Activated naive CD4-positive, alpha-beta T cell treated with anti-CD3 and anti-CD28 coated beads, Interleukin-2, amount 50 U/mL, for 24 hours (primary cell): ENCODE measurements around the gene UBC.
"Not testable (repeated sequence)": the region's sequence is repeated elsewhere in the genome, so short reads cannot be mapped to it uniquely, and the experiment has no call there.

ENCODE experiments used
- H3K27ac Mint-ChIP-seq: one replicate; pipeline ENCODE4 v1.8.0; 2021; ENCODE audit warnings: mild to moderate bottlenecking, mixed read lengths
- H3K27me3 Mint-ChIP-seq: one replicate; pipeline ENCODE4 v1.8.0; 2021; ENCODE audit warnings: mixed read lengths
- H3K36me3 Mint-ChIP-seq: one replicate; pipeline ENCODE4 v1.8.0; 2021; ENCODE audit warnings: mixed read lengths
- H3K4me1 Mint-ChIP-seq: one replicate; pipeline ENCODE4 v1.8.0; 2021; ENCODE audit warnings: mixed read lengths
- H3K4me3 Mint-ChIP-seq: one replicate; pipeline ENCODE4 v1.8.0; 2021; ENCODE audit warnings: mild to moderate bottlenecking, mixed read lengths
- H3K9me3 Mint-ChIP-seq: one replicate; pipeline ENCODE4 v1.8.0; 2021; ENCODE audit warnings: mixed read lengths

UBC gene

DNA sequence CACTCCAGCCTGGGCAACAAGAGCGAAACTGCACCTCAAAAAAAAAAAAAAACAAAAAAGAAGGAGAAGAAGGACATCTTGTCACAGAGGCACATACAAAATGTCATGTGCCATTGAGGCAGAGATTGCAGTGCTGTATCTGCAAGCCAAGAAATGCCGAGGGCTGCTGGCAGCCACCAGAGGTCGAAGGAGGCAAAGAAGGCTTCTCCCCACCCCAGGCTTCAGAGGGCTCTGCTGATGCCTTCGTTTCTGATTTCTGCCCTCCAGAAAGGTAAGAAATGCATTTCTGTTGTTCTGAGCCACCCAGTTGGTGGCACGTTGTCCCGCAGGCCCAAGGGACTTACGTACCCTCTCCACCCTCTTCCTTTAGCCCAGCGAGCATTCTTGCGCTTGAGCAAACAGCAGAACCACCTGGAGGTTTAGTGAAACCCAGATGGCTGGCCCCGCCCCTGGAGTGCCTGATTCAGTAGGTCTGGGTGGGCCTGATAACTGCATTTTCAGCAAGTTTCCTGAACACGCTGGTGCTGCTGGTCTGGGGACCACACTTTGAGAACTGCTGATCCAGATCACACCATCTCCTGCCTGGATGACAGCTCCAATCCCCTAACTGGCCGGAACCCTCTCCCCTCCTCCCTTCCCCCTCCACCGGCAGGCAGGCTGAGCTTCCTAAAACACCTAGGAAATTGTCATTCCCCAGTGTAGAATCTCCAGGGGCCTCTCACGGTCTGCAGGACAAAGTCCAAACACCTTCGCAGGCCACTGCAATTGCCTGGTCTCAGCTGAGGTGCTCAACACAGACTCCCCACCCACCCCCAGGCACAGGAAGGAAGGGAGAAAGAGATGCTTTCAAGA, 29.6 kb downstream of the UBC start:
- Mint-ChIP-seq H3K4me1 (peaks cover 9% of the 10 kb centered on the region), H3K27me3 (no peaks in the 10 kb centered on the region), H3K27ac (no peak overlapping the region), H3K9me3 (no peaks in the 10 kb centered on the region), H3K4me3 (no peak overlapping the region), H3K36me3 (no peaks in the 10 kb centered on the region)

- Mint-ChIP-seq H3K27me3 (no peaks in the 10 kb centered on the region), H3K4me3 (no peak overlapping the region), H3K9me3 (no peaks in the 10 kb centered on the region), H3K4me1 (peaks cover 9% of the 10 kb centered on the region), H3K27ac (no peak overlapping the region), H3K36me3 (no peaks in the 10 kb centered on the region)
These were observed 31.0 kb downstream of the UBC start for GRCh38 chr12:124883263-124884130.

DNA sequence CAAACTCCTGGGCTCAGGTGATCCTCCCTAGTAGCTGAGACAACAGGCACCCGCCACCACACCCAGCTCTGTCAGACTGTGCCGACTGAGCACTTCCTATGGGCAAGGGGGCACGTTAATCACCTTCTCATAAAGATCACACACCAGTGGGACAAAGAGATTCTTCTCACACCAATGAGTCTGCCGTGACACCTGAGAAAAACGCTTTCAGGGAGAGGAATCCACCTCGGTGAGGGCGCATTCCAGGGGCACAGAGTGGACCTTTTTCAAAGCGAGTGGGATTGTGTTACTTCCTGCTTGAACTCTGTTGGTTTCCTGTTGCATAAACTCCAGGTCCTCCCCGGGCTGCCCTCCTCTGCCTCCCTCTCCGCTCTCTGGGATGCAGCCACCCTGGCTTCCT, 33.3 kb downstream of the UBC start:
- H3K36me3 Mint-ChIP-seq = no peaks in the 10 kb centered on the region
- no peak overlapping the region for H3K4me3 Mint-ChIP-seq
- peaks cover 9% of the 10 kb centered on the region for H3K4me1 Mint-ChIP-seq
- no peak overlapping the region for H3K27ac Mint-ChIP-seq
- no peaks in the 10 kb centered on the region for H3K9me3 Mint-ChIP-seq
- H3K27me3 Mint-ChIP-seq = no peaks in the 10 kb centered on the region

DNA sequence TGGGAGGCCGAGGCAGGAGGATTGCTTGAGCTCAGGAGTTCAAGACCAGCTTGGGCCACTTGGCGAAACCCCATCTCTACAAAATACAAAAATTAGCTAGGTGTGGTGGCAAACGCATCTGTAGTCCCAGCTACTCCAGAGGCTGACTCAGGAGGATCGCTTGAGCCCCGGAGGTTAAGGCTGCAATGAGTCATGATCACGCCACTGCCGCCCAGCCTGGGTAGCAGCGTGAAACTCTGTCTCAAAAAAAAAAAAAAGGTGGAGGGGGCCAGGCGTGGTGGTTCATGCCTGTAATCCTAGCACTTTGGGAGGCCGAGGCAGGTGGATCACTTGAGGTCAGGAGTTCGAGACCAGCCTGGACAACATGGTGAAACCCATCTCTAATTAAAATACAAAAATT, 34.1 kb downstream of the UBC start:
- not testable (repeated sequence) for H3K4me3 Mint-ChIP-seq, H3K27ac Mint-ChIP-seq, H3K9me3 Mint-ChIP-seq, H3K36me3 Mint-ChIP-seq, H3K27me3 Mint-ChIP-seq, H3K4me1 Mint-ChIP-seq

DNA sequence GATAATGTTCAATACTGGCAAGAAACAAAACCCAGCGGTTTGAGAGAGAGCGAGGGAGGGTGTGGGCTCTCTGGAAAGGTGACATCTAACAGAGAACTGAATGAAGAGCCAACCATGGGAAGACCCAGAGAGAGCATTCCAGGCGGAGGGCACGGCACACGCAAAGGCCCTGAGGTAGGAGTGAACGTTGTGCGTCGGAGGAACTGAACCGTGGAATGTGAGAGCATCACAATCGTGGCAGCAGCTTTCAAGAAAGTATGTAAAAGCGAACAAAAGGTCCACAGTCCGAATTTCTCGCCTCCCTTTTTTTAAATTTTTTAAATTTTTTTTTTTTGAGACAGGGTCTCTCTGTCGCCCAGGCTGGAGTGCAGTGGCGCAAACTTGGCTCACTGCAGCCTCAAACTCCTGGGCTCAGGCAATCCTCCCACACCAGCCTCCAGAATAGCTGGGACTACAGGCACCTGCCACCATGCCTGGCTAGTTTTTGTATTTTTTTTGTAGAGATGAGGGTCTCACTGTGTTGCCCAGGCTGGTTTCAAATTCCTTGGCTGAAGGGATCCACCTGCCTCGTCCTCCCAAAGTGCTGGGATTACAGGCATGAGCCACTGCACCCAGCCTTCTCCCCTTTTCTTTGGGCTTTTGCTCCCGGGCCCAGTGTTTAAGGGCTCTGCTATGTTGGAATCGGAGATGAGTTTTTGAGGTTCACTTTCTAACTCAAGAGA, 35.5 kb downstream of the UBC start:
- H3K9me3 Mint-ChIP-seq = no peaks in the 10 kb centered on the region
- H3K27ac Mint-ChIP-seq = peak overlapping the region; percentile 32
- H3K4me3 Mint-ChIP-seq = no peak overlapping the region
- peaks cover 9% of the 10 kb centered on the region for H3K4me1 Mint-ChIP-seq
- H3K36me3 Mint-ChIP-seq = no peaks in the 10 kb centered on the region
- H3K27me3 Mint-ChIP-seq = no peaks in the 10 kb centered on the region

DNA sequence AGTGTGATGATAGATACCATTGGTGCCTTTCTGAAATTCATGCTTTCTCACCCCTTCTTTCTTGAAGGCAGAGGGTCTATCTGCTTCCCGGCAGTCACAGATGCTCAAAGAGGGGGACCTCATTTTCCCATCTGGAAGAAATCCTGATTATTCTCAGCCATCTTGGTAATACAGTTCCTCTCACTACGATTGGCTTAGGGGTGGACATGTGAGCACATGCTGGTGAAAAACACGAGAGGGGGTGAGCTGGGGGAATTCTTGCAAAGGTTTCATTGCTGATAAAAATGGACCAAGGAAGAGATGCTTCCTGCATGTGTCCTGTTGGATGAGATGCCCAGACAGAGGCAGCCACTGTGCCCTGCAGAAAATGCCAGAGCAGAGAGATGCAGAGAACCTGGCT, 37.0 kb downstream of the UBC start:
- no peak overlapping the region for H3K4me3 Mint-ChIP-seq
- H3K9me3 Mint-ChIP-seq = no peaks in the 10 kb centered on the region
- H3K36me3 Mint-ChIP-seq = no peaks in the 10 kb centered on the region
- H3K4me1 Mint-ChIP-seq = peaks cover 4% of the 10 kb centered on the region
- H3K27ac Mint-ChIP-seq = no peak overlapping the region
- no peaks in the 10 kb centered on the region for H3K27me3 Mint-ChIP-seq

- Mint-ChIP-seq H3K36me3 (no peaks in the 10 kb centered on the region), H3K9me3 (no peaks in the 10 kb centered on the region), H3K4me1 (no peaks in the 10 kb centered on the region), H3K4me3 (no peak overlapping the region), H3K27ac (no peak overlapping the region), H3K27me3 (no peaks in the 10 kb centered on the region)
These were observed 38.3 kb downstream of the UBC start for GRCh38 chr12:124876171-124876570.

GRCh38 chr12:124875803-124876132, 38.7 kb downstream of the UBC start:
- Mint-ChIP-seq H3K4me1 (no peaks in the 10 kb centered on the region), H3K27ac (no peak overlapping the region), H3K9me3 (no peaks in the 10 kb centered on the region), H3K27me3 (no peaks in the 10 kb centered on the region), H3K4me3 (no peak overlapping the region), H3K36me3 (no peaks in the 10 kb centered on the region)

GRCh38 chr12:124874988-124875802, 39.3 kb downstream of the UBC start:
- no peaks in the 10 kb centered on the region for H3K27me3 Mint-ChIP-seq
- H3K4me1 Mint-ChIP-seq = no peaks in the 10 kb centered on the region
- no peak overlapping the region for H3K27ac Mint-ChIP-seq
- no peak overlapping the region for H3K4me3 Mint-ChIP-seq
- no peaks in the 10 kb centered on the region for H3K36me3 Mint-ChIP-seq
- no peaks in the 10 kb centered on the region for H3K9me3 Mint-ChIP-seq

DNA sequence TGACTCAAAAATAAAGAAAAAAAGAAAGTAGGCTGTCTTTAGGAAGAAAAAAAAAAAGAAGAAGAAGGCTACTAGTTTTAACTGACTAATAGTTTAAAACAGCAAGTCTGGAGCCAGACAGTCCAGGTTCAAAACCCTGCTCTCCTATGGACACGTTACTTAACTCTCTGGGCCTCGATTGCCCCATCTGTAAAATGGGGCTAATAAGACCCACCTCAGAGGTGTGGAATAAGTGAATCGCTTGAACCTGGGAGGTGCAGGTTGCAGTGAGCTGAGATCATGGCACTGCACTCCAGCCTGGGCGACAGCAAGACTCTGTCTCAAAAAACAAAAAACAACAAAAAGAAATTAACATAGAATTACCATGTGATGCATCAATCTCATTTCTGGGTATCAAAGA, 40.3 kb downstream of the UBC start:
- no peaks in the 10 kb centered on the region for H3K9me3 Mint-ChIP-seq

DNA sequence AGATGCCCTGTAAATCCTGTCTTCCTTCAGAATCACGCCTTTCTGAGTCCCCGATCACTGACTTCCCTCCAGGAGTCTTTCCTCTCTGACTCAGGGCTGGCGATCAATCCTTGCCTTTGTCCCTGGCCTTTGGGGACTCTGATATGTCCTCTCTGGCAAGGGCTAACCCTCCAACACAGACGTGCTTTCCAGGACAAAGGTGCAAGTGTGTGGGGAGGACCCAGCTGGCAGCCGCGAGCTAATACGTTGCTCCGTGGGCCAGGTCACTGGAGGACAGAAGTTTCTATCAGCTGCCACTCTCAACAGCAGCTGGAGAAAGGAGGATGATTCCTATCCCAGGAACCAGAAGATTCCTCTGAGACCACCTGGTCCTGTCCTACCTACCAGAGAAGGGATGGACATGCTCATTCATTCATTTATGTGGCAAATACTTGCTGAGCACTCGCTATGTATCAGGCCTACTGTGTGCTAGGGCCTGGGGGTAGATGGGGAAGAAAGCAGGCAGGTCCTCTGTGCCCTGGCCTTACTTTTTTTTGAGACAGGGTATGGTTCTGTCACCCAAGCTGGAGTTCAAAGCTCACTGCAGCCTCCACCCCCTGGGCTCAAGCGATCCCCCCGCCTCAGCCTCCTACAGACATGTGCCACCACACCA, 42.3 kb downstream of the UBC start:
- peaks cover 8% of the 10 kb centered on the region for H3K4me1 Mint-ChIP-seq
- H3K4me3 Mint-ChIP-seq = no peak overlapping the region
- no peaks in the 10 kb centered on the region for H3K36me3 Mint-ChIP-seq
- H3K9me3 Mint-ChIP-seq = no peaks in the 10 kb centered on the region
- no peak overlapping the region for H3K27ac Mint-ChIP-seq
- H3K27me3 Mint-ChIP-seq = peaks cover 3% of the 10 kb centered on the region

More for the DNA sequence above, 40.3 kb downstream of the UBC start:
- Mint-ChIP-seq H3K36me3 (no peaks in the 10 kb centered on the region), H3K4me1 (peaks cover 2% of the 10 kb centered on the region), H3K4me3 (no peak overlapping the region), H3K27me3 (no peaks in the 10 kb centered on the region), H3K27ac (no peak overlapping the region)

DNA sequence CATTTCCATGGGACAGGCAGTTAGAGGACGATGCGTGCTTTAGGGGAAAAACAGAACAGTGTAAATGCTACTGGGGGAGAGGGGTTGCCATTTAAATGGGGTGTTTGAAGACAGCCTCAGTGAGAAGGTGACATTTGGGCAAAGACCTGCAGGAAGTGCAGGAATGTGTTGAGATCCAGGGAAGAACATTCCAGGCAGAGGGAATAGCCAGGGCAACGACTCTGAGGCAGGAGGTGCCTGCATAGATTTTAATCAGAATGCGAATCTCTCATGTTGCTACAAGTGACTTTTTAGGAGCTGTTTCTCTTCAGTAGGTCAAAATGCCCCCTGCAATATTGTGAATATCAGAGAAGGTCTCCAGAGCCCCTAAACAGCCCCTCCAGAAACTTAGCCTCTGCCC, 43.2 kb downstream of the UBC start:
- Mint-ChIP-seq H3K9me3 (no peaks in the 10 kb centered on the region), H3K27ac (no peak overlapping the region), H3K27me3 (peaks cover 3% of the 10 kb centered on the region), H3K36me3 (no peaks in the 10 kb centered on the region), H3K4me3 (no peak overlapping the region), H3K4me1 (peaks cover 8% of the 10 kb centered on the region)

- Mint-ChIP-seq H3K4me3 (no peak overlapping the region), H3K4me1 (peaks cover 8% of the 10 kb centered on the region), H3K27ac (no peak overlapping the region), H3K27me3 (peaks cover 3% of the 10 kb centered on the region), H3K36me3 (no peaks in the 10 kb centered on the region), H3K9me3 (no peaks in the 10 kb centered on the region)
These were observed 43.9 kb downstream of the UBC start for GRCh38 chr12:124870515-124870914.

GRCh38 chr12:124869059-124869665, 45.3 kb downstream of the UBC start:
- Mint-ChIP-seq H3K9me3 (no peaks in the 10 kb centered on the region), H3K27me3 (peaks cover 3% of the 10 kb centered on the region), H3K36me3 (no peaks in the 10 kb centered on the region), H3K27ac (no peak overlapping the region), H3K4me1 (peaks cover 12% of the 10 kb centered on the region), H3K4me3 (no peak overlapping the region)
